ENCODE data around the gene CORT.
"Not testable (repeated sequence)": the region's sequence is repeated elsewhere in the genome, so short reads cannot be mapped to it uniquely, and the experiment has no call there.

Gene CORT

GRCh38 chr1:10438677-10439163 lies 11.1 kb upstream of the CORT start:
- DNase-seq (ENCODE audit: low spot score), result peak; percentile 31

GRCh38 chr1:10440305-10440704 lies 9.5 kb upstream of the CORT start:
- DNase-seq (ENCODE audit: low spot score), result no peak

DNA sequence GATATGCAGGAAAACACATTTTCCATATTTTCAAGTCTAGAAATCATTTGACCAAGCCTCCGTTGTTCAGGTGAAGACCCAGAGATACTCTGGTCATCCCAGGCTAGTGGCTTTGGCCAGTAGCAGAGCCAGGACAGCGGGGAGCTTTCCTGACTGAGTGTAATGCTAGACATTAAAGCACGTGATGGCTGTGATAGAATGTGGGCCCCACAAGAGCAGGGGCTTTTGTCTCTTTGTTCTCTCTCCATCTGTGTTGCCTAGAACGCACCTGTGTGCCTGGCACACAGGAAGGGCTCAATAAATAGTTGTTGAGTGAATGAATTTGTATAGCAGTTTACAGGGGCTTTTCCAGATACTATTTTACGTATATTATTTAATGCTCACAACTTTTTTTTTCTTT lies 9.0 kb upstream of the CORT start:
- DNase-seq (ENCODE audit: low spot score), result no peak

- DNase-seq (ENCODE audit: low spot score), result no peak
Measured at GRCh38 chr1:10444248-10444647, 5.6 kb upstream of the CORT start.

GRCh38 chr1:10444795-10445397 lies 4.9 kb upstream of the CORT start:
- DNase-seq (ENCODE audit: low spot score), result no peak

GRCh38 chr1:10446790-10447422 lies 2.9 kb upstream of the CORT start:
- DNase-seq (ENCODE audit: low spot score), result no peak

- DNase-seq (ENCODE audit: low spot score), result no peak
Measured at GRCh38 chr1:10450156-10450814, 454 bp downstream of the CORT start.

GRCh38 chr1:10450836-10451235 lies 1.0 kb downstream of the CORT start:
- no peak for DNase-seq (ENCODE audit: low spot score)

DNA sequence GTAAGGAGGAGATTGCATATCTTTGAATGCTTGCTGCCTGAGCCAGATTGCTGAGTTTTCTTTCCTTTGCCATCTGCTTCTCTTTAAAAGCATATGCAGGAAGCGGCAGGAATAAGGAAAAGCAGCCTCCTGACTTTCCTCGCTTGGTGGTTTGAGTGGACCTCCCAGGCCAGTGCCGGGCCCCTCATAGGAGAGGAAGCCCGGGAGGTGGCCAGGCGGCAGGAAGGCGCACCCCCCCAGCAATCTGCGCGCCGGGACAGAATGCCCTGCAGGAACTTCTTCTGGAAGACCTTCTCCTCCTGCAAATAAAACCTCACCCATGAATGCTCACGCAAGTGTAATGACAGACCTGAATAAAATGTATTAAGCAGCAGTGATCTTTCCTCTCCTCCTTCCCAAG lies 1.5 kb downstream of the CORT start:
- no peak for DNase-seq (ENCODE audit: low spot score)

GRCh38 chr1:10456048-10456447 lies 6.2 kb downstream of the CORT start:
- no peak for DNase-seq (ENCODE audit: low spot score)

- DNase-seq (ENCODE audit: low spot score), result no peak
Measured at GRCh38 chr1:10456661-10457060, 6.8 kb downstream of the CORT start.

- DNase-seq (ENCODE audit: low spot score), result not testable (repeated sequence)
Measured at GRCh38 chr1:10457462-10457861, 7.6 kb downstream of the CORT start.

DNA sequence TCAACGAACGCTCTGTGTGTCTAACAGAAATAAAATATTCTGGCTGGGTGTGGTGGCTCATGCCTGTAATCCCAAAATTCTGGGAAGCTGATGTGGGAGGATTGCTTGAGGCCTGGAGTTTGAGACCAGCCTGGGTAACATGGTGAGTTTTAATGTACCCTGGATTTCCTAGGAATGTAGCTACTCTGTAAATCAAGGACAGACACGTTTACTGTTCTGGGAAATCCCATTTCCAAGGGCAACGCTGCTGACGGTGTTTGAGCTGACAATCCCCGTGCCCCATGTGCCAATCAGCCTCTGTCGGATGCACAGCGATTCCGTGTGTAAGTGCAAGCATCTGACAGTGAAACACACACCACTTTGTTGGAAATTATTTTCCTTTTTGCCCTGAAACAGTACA lies 8.0 kb downstream of the CORT start:
- DNase-seq (ENCODE audit: low spot score), result no peak

DNA sequence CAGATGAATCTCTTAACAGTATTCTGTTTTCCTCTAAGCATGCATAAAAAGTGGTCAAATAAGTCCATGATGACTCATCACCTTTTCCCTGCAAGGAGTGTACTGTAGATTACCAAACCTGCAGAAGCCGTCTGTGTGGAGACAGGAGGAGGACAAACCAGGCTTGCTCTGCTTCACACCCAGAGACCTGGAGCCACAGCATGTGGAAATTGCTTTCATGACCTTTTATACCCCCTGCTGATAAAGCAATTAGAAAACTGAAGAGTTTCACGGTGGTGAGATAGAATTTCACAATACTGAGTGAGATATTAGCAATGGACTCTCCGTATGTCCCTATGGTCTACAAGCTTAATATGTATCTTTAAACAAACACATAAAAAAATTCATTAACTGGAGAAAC lies 9.4 kb downstream of the CORT start:
- DNase-seq (ENCODE audit: low spot score), result peak; percentile 23

DNA sequence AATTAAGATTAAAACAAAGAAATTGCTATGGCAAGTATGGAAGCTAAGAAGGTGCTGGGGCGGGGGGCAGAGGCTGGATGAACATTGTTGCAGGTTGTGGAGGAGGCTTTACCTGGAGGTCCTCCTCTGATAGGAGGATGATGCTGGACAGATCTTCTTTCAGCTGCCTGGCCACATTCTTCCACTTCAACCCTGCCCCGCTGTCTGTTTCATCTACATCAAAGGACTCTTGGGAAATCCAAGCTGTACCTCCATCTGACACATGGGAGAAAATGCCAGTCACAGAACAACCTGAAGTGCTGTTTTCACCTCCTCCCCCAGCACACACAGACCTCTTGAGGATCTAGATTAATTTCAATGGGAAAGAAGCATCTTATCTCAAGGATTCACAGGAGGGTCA lies 17.2 kb downstream of the CORT start:
- no peak for DNase-seq (ENCODE audit: low spot score)

- DNase-seq (ENCODE audit: low spot score), result no peak
Measured at GRCh38 chr1:10470043-10470442, 20.2 kb downstream of the CORT start.

GRCh38 chr1:10471411-10472219 lies 21.8 kb downstream of the CORT start:
- no peak for DNase-seq (ENCODE audit: low spot score)

- DNase-seq (ENCODE audit: low spot score), result peak; percentile 96
Measured at GRCh38 chr1:10472220-10473144, 22.7 kb downstream of the CORT start, which contains the start of gene DFFA. TSS of gene DFFA (minus strand) at chr1:10472529. CDS start at chr1:10472458, 71 bp downstream.

DNA sequence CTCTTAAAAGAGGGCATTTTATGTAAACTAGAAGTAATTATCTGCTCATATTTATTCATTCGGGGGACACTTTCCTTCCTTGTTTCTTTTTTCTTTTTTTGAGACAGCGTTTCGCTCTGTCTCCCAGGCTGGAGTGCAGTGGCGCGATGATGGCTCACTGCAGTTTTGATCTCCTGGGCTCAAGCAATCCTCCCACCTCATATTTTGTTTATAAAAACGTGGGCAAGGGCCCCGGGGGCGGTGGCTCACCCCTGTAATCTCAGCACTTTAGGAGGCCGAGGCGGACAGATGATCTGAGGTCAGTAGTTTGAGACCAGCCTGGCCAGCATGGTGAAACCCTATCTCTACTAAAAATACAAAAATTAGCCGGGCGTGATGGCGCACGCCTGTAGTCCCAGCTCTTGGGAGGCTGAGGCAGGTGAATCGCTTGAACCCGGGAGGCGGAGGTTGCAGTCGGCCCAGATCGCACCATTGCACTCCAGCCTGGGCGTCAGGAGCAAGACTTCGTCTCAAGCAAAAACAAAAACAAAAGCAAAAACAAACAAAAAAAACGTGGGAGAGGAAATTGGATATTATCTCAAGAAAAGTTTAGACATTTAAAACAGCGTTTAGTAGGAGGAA lies 23.4 kb downstream of the CORT start:
- DNase-seq (ENCODE audit: low spot score), result no peak

GRCh38 chr1:10474309-10474612 lies 24.4 kb downstream of the CORT start:
- DNase-seq (ENCODE audit: low spot score), result not testable (repeated sequence)
